GM12891 (cell line): ENCODE measurements around the gene ABCA2.

Experiments used
- DNase-seq: peaks from one replicate; pipeline ENCODE4 v3.0.0; 2011; ENCODE audit warnings: low spot score; ENCODE audit not compliant: insufficient read length
- FAIRE-seq: peaks from 2 replicates; lab custom pipeline; 2011; peaks lifted over from hg19 to GRCh38; lab: Jason Lieb, UNC
- PAX5 ChIP-seq: IDR thresholded peaks from 2 replicates; pipeline ENCODE4 v1.6.1; 2011; ENCODE audit warnings: low read length, moderate library complexity, mild to moderate bottlenecking; ENCODE audit not compliant: insufficient read depth, severe bottlenecking
- POLR2A ChIP-seq: IDR thresholded peaks from 2 replicates; pipeline ENCODE4 v1.6.1; 2011; ENCODE audit warnings: low read depth, low read length, control low read depth
- POLR2AphosphoS5 ChIP-seq: IDR thresholded peaks from 2 replicates; pipeline ENCODE4 v1.6.1; 2011; ENCODE audit warnings: low read depth, low read length, control low read depth
- POU2F2 ChIP-seq: IDR thresholded peaks from 2 replicates; pipeline ENCODE4 v1.6.1; 2011; ENCODE audit warnings: low read depth, mild to moderate bottlenecking, control low read depth, low read length, moderate library complexity
- SPI1 ChIP-seq: IDR thresholded peaks from 2 replicates; pipeline ENCODE4 v1.6.1; 2011; ENCODE audit warnings: low read depth, low read length, control low read depth
- TAF1 ChIP-seq: IDR thresholded peaks from 2 replicates; pipeline ENCODE4 v1.6.1; 2011; ENCODE audit warnings: low read depth, low read length, control low read depth

Gene ABCA2

GRCh38 chr9:137046088-137046787, 18.2 kb upstream of the ABCA2 start, which contains the start of gene NPDC1:
Gene NPDC1 (minus strand): TSS chr9:137046177. CDS start chr9:137045989, 188 bp downstream.
- DNase-seq = peak; percentile 97
- no peak for TF ChIP-seq POLR2AphosphoS5
- peak; percentile 38 for FAIRE-seq

GRCh38 chr9:137045294-137046087, 17.5 kb upstream of the ABCA2 start:
- FAIRE-seq = no peak
- no peak for TF ChIP-seq POLR2AphosphoS5
- TF ChIP-seq SPI1 = no peak
- TF ChIP-seq POU2F2 = no peak
- no peak for TF ChIP-seq PAX5
- TF ChIP-seq TAF1 = no peak
- TF ChIP-seq POLR2A = no peak
- DNase-seq = no peak

- FAIRE-seq (no peak), DNase-seq (no peak)
- TF ChIP-seq POLR2A = no peak
- TF ChIP-seq TAF1 = no peak
- no peak for TF ChIP-seq PAX5
- no peak for TF ChIP-seq POLR2AphosphoS5
- no peak for TF ChIP-seq SPI1
- TF ChIP-seq POU2F2 = no peak
These were observed 16.6 kb upstream of the ABCA2 start for GRCh38 chr9:137044502-137045177.

- FAIRE-seq (no peak), DNase-seq (no peak)
- TF ChIP-seq PAX5 = no peak
- TF ChIP-seq TAF1 = no peak
- TF ChIP-seq POLR2A = no peak
- TF ChIP-seq POLR2AphosphoS5 = no peak
- no peak for TF ChIP-seq SPI1
- no peak for TF ChIP-seq POU2F2
These were observed 16.0 kb upstream of the ABCA2 start for GRCh38 chr9:137044037-137044436.

DNA sequence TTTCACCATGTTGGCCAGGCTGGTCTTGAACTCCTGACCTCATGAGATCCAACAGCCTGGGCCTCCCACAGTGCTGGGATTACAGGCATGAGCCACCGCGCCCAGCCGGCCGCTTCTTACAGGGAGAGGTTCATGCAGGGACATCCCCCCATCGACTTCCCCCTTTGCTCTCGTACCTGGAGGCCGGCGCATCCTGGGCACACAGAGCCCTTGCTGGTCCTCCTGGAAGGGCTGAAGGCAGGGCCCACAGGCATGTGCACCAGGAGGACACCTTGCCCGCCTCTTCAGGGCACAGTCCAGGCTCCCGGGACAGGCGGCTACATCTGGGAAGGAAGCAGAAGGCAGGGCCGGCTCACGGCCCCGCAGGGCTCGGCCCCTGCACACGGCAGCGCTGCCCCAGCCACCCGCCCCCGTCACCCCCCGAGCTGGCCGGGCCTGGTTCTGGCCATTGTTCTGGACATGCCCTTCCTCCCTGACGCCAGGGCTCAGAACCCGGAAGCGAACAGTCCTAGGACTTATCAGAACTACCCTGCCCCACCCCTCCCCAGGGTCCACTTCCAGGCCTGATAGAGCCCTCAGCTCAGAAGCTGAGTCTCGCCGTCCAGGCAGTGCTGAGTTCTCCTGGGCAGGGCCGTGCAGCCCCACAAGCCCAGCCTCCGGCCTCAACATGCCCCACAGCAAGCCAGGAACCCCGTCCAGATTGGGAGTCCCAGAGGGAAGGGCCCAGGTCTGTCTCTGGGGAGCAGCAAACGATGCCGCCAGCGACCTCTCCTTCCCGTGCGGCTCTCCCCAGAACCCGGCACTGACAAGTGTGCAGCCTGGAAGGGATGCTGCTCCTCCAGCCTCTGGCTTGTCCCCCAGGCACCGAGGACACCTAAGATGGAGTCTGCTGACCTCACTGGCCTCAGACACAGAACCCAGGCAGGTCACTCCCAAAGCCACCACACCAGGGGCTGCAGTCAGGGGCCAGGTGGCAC, 15.0 kb upstream of the ABCA2 start:
- FAIRE-seq = no peak
- TF ChIP-seq TAF1 (no peak), POLR2A (no peak), POLR2AphosphoS5 (no peak), SPI1 (no peak), PAX5 (no peak), POU2F2 (no peak)
- DNase-seq = no peak

GRCh38 chr9:137041124-137041523, 13.1 kb upstream of the ABCA2 start:
- no peak for DNase-seq
- no peak for FAIRE-seq

DNA sequence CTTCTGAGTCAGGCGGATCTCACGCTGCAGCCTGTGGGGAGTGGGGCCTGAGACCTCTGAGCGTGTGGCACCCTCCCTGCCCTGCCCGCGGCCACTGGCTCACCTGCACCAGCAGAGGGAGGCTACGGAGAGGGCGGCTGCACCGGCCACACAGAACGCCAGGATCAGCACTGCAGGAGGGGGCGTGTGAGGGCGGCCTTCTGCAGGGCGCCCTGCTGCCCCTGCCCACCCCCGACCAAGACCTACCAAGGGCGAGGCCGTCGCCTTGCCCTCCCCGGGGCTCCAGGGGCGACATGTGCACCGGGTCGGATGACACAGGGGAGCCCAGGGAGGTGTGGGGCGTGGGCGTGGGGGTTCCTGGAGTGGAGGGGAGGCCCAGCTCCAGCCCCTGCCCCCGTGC, 12.5 kb upstream of the ABCA2 start:
- FAIRE-seq (no peak), DNase-seq (no peak)
- TF ChIP-seq POLR2AphosphoS5 = no peak
- TF ChIP-seq PAX5 = no peak
- TF ChIP-seq TAF1 = no peak
- TF ChIP-seq POU2F2 = no peak
- TF ChIP-seq SPI1 = no peak
- no peak for TF ChIP-seq POLR2A

More at GRCh38 chr9:137041124-137041523, 13.1 kb upstream of the ABCA2 start:
- TF ChIP-seq POU2F2 (no peak), TAF1 (no peak)

GRCh38 chr9:137039611-137040366, 11.8 kb upstream of the ABCA2 start:
- DNase-seq (no peak), FAIRE-seq (no peak)
- TF ChIP-seq PAX5 (no peak), POLR2AphosphoS5 (no peak), POU2F2 (no peak), TAF1 (no peak), POLR2A (no peak), SPI1 (no peak)
